CD4-positive, alpha-beta T cell treated with Interleukin-12 subunit alpha and Interleukin-12 subunit beta, for 1 hour (primary cell): Measurements from ENCODE around the gene DCN.
"Not testable (repeated sequence)": the region's sequence is repeated elsewhere in the genome, so short reads cannot be mapped to it uniquely, and the experiment has no call there.

Experiments
- DNase-seq: peaks from one replicate; pipeline ENCODE4 v3.0.0-alpha.2; 2020

Gene DCN

GRCh38 chr12:91182636-91183455 lies at the start of gene DCN:
TSS of gene DCN (minus strand) at chr12:91182817. CDS start at chr12:91178552, 4,265 bp downstream.
- DNase-seq, result no peak

DNA sequence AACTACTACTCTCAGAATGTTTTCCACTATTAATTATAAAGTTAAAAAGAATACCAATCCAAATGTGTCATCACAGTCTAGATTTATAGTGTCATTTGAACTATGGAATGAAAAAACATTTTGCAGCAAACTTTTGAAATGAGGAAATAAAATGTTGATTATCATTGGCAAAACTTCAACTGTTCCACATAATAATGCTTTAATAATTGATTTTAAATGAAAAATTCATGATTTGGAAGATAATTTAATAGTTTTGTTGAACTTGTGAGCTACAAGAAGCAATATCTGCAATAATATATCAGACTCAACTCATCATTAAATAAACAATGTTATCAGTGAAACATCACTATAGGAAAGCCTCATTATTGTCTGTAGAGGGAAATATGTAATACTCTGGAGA lies 48.2 kb upstream of the DCN start:
- DNase-seq, result no peak

- DNase-seq, result no peak
Observed at GRCh38 chr12:91226951-91227350, 44.3 kb upstream of the DCN start.

DNA sequence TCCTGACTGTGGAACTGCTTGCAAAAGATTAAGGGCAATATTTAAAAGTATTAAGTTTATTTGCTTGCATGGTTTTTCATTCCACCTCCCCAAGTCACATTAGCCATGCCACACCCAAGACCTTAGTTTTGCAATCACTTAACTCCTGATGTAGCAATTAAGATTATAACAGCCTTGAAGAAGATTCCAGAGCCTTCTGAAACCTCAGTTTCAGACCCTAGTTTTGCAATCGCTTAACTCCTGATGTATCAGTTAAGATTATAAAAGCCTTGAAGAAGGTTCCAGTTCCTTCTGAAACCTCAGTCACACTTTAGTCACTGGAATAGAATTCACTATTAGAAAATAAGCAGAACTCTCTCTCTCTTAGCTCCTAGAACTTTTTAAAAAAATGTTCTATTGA lies 42.7 kb upstream of the DCN start:
- DNase-seq, result no peak

DNA sequence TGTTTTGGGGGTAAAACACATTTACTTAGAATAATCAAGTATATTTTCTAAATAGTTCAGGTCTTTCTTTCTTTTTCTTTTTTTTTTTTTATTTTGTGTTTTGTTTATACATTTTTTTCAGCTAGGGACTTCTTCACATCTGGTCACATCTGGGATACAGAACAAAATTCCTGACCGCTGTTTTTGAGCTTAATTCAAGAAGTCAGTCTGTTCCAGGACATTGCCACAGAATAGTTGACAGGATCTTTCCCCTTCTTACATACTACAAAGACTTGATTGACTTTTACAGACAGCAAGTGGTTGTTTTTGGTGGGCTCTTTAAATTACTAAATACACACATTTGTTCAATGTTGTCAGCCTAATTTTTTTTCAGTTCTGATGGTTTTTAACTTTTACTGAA lies 41.8 kb upstream of the DCN start:
- no peak for DNase-seq

DNA sequence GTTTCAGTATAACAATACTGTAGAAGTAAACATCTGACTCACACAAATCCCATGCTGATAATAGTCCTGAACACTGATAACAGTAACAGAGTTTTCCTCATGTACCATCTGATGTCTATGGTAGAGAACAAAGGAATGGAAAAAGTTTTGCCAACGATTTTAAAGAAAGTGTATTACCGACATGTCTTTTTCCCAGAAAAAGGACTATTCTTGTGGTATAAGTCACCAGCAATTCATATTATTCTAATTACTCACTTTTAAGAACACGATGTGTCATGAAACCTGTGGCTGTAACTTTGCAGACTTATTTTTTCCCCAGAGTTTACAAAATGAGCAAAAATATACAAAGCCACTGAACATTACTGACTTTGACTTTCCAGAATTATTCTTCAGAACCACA lies 40.1 kb upstream of the DCN start:
- DNase-seq, result no peak

DNA sequence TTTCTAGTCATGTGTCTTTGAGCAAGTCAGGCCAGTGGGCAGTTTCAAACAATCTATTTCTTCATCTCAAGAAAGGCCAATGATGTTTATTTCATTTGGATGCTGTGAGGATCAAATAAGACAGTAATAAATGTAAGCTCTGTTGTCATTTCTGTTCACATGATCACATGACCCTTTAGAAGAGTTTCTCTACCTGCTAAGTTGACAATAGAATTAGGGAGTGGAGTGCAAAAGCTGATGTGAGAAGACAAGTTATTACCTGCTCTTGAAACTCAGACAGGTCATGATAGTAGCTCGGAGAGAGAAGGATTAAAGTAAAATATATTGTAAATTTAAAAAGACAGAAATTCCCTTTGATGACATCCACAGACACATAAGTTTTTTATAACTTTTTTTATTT lies 37.3 kb upstream of the DCN start:
- DNase-seq, result no peak

DNA sequence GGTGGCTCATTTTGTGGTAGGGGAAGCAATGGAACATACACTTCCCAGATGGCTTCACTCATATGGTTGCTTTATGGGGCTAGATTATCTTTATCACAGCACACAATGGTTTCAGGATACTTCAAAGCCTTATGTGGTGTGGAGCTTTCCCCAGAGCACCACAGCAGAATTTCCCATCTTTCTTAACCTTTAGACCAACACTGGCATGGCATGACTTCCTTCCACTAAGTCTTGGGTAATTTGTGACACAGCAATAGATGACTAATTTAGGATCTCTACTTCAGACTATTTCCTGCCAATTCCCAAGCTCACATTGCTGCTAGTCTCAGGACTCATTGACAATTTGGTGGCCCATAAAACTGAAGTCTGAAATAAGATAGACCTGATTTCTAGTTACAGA lies 36.9 kb upstream of the DCN start:
- no peak for DNase-seq

DNA sequence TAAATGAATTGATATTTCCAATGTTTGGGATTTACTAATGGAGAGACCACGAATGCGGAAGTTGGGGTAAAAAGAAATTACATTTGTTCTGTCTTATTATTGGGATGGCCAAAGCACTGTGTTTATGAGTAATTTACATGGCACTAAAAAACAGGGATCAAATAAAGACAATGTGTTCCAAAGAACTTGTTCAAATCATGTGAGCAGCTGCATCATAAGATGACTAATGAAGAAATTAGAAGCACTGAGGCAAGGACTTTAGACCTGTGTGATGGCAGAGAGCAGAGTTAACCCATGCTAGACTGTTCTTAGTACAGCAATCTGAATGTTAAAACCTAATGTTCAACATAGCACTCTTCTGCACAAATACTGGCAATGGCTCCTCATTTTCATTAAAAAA lies 34.3 kb upstream of the DCN start:
- no peak for DNase-seq

DNA sequence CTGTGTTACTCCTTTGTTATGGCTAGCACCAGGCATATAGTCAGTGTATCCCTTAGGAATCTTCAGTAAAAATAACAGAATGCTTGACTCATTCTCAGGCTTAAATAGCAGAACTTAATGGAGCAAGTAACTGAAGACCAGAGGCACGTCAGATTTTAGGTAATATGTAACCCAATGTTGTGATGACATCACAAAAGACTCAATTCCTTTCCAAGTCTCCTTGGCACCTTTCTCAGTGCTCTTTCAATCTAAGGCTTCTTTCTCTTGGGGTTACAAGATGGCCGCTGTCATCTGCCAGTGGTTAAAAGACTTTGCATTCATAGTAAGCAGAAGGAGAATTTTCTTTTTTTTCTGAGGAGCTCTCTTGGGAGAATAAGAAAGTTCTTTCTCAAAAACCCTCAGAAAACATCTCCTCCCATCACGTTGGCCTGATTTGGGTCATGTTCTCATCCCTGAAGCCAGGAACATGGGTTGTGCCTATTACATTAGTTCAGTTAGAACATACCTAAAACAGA lies 33.4 kb upstream of the DCN start:
- no peak for DNase-seq

DNA sequence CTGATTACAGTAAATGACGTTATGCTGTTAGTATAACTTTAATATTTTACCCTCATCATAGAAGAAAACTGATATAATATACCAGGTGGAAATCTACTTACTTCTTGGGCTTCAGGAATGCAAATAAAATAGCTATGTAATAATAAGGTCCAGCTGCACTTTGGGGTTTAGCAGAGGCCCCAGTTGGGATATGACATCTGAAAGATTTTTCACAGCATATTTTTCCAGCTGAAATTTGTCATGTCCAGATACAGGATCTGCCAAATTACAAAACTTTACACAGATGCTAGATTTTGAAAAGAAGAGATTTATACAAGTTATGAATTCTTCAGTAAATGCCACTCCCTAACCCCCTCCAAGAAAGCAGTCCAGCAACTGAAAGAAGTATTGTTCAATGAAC lies 29.2 kb upstream of the DCN start:
- no peak for DNase-seq

DNA sequence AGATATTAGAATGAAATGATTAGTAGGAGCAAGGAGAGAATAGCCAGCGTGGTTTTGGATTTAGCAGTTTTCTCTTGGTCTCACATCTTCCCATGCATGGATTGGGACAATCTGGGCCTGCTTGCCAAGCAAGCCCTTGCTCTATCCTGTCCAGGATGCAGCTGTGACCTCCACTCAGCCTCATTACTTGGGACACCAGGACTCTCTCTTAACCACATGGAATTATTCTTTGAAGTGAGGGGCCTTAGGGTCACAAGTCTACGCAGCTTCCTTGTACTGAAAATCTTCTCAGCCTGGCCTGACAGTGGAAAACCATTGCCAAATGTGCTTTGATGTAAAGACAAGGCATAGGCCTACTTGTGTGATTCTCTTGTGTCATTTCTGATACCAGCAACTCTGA lies 28.0 kb upstream of the DCN start:
- DNase-seq, result no peak

GRCh38 chr12:91210144-91210543 lies 27.5 kb upstream of the DCN start:
- DNase-seq, result no peak

- DNase-seq, result not testable (repeated sequence)
Observed at GRCh38 chr12:91207301-91207700, 24.7 kb upstream of the DCN start.

DNA sequence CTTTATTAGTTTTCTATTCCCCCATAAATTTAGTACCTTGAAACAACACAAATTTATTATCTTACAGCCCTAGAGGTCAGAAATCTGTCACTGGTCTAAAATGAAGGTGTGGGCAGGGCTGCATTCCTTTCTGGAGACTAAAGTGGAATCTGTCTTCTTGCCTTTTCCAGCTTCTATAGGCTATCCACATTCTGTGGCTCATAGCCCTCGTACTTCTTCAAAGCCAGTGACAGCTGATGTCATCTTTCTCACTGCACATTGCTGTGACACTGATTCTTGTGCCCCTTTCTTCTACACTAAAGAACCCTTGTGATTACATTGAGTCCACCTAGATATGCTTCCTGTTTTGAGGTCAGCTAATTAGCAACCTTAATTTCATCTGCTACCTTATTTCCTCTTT lies 23.2 kb upstream of the DCN start:
- DNase-seq, result no peak

- DNase-seq, result no peak
Observed at GRCh38 chr12:91204421-91204820, 21.8 kb upstream of the DCN start.

- no peak for DNase-seq
Observed at GRCh38 chr12:91203610-91204009, 21.0 kb upstream of the DCN start.

GRCh38 chr12:91202390-91202789 lies 19.8 kb upstream of the DCN start:
- DNase-seq, result no peak

GRCh38 chr12:91196436-91196835 lies 13.8 kb upstream of the DCN start:
- no peak for DNase-seq

DNA sequence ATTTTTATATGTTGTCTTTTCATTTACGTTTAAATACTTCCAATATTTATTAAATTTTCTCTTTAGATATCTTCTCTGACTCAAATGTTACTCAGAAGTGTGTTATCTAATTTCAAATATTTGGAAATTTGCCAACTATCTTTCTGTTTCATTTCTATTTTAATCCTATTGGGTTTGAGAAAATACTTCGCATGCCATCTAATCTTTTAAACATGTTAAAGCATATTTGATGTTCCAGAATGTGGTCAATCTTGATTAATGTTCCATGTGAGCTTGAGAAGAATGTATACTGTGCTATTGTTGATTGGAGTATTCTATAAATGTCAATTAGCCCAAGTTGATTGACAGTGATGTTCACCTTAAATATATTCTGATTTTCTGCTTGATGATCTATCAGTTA lies 11.9 kb upstream of the DCN start:
- no peak for DNase-seq

GRCh38 chr12:91191513-91192111 lies 9.0 kb upstream of the DCN start:
- DNase-seq, result no peak

GRCh38 chr12:91189516-91189915 lies 6.9 kb upstream of the DCN start:
- no peak for DNase-seq

DNA sequence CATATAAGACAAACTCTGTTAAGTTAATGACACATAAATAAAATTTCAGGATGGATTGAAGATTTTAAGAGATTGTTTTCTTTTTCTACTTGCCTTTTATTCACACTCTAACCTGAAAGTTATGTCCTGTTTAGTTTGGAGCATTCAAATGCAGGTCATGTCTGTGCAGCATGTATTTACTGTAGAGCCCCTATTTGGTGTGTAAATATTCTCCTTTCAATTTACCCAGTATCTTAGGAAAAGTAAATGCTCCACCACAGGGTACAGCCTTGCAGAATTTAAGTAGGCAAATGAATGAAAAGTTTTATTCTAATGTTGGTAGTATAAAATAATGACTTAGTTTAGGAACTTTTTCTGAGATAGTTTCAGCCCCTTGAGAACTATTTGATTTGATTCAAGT lies 6.2 kb upstream of the DCN start:
- DNase-seq, result no peak

DNA sequence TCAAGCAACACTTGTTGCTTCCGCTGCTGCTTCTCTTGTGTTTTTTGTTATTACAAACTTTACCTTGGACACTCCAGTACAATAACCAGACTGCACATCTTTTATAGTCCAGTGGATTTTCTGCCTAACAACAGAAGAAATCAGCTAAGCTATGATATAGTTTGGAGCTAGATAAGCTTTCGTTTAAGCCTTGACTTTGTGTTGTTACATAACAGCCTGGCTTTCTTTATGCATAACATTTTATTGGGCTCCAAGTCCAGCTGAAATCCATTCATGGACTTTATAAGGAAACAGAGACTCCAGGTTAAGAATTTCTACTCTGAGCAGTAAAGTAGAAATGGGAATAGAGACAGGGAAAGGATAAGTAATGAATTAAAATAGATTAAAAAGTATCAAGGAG lies 3.5 kb upstream of the DCN start:
- DNase-seq, result no peak

DNA sequence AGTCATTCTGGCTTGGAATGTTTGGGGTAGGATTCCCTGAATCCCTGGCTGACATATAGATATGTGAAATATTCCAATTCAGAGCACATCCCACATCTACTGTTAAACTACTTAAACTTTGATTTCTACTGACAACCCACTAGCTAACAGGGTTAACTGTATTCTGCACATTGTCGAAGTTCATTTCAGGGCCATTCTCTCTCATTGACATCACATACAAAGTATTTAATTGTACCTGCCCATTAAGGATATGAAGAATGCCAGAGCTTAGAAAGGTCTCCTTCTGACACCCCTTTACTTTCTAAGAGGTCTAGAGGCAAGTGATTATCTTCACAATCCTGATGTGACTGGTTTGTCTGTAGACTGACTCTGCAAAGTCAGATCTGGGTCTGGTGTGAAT lies 2.8 kb upstream of the DCN start:
- no peak for DNase-seq
